OCI-LY3 (cell line): ENCODE data around the gene ITSN1.

Experiments used
- H2AFZ ChIP-seq: fragments of 200-600, 300-600 bp; shearing (Covaris generic); 2 replicates; pipeline ENCODE4 v1.6.0; 2014; ENCODE audit warnings: antibody characterized with exemption, low read depth, low read length
- H3K27ac ChIP-seq: fragments of 200-600, 300-600 bp; sonication (generic); 2 replicates; pipeline ENCODE4 v1.5.1; 2014; ENCODE audit warnings: mild to moderate bottlenecking, low read length, moderate library complexity, mixed read lengths
- H3K27me3 ChIP-seq: fragments of 200-600, 300-600 bp; sonication (generic); 2 replicates; pipeline ENCODE4 v1.6.1; 2014; ENCODE audit warnings: low read depth, low read length, mixed read lengths
- H3K36me3 ChIP-seq: fragments of 200-600, 300-600 bp; sonication (generic); replicated peaks from 2 replicates; pipeline ENCODE3; 2014; ENCODE audit warnings: low read depth, low read length, mixed read lengths
- H3K4me1 ChIP-seq: fragments of 300-600, 200-600 bp; sonication (generic); 2 replicates; pipeline ENCODE4 v1.6.1; 2014; ENCODE audit warnings: low read length, mixed read lengths
- H3K4me2 ChIP-seq: fragments of 200-600, 300-600 bp; sonication (generic); 2 replicates; pipeline ENCODE4 v1.6.1; 2014; ENCODE audit warnings: low read length, mixed read lengths
- H3K4me3 ChIP-seq: fragments of 300-600, 200-600 bp; sonication (generic); 2 replicates; pipeline ENCODE4 v1.5.1; 2014; ENCODE audit warnings: antibody characterized with exemption, mild to moderate bottlenecking, low read length, moderate library complexity
- H3K79me2 ChIP-seq: fragments of 300-600, 200-600 bp; shearing (Covaris generic); 2 replicates; pipeline ENCODE4 v1.6.1; 2014; ENCODE audit warnings: mild to moderate bottlenecking, low read length, mixed read lengths
- H3K9ac ChIP-seq: fragments of 300-600, 200-600 bp; shearing (Covaris generic); 2 replicates; pipeline ENCODE4 v1.6.0; 2014; ENCODE audit warnings: mild to moderate bottlenecking, low read length, moderate library complexity
- H3K9me3 ChIP-seq: fragments of 200-600, 300-600 bp; shearing (Covaris generic); 2 replicates; pipeline ENCODE4 v1.6.1; 2014; ENCODE audit warnings: low read length, mixed read lengths; ENCODE audit not compliant: insufficient read depth
- H4K20me1 ChIP-seq: fragments of 200-600, 300-600 bp; sonication (generic); 2 replicates; pipeline ENCODE4 v1.6.1; 2016; ENCODE audit warnings: low read length, mixed read lengths; ENCODE audit not compliant: insufficient read depth
- CTCF ChIP-seq: fragments of 200-600, 300-600 bp; sonication (generic); IDR thresholded peaks from 2 replicates; pipeline ENCODE4 v1.5.1; 2014; ENCODE audit warnings: antibody characterized with exemption, low read length, low read depth
- EZH2phosphoT487 ChIP-seq: fragments of 200-600 bp; shearing (Covaris generic); IDR thresholded peaks from 2 replicates; pipeline ENCODE4 v1.6.1; 2018; ENCODE audit warnings: antibody characterized with exemption, mixed run types, low read depth

Gene ITSN1

DNA sequence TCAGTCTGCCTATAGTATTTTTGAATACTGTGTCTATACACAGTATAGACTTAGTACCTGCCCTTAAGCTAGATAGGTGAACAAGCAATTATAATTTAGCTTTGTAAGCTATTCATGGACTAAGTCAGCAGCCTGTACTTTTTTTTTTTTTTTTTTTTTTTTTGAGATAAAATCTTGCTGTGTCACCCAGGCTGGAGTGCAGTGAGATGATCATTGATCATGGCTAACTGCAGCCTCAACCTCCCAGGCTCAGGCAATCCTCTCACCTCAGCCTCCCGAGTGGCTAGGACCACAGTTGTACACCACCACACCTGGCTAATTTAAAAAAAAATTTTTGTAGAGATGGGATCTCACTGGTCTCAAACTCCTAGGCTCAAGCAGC is 17.3 kb downstream of the ITSN1 start:
- TF ChIP-seq CTCF = no peak
- TF ChIP-seq EZH2phosphoT487 = no peak
- H3K36me3 ChIP-seq = no peaks in the 10 kb centered on the region
- no peaks in the 10 kb centered on the region for H4K20me1 ChIP-seq
- H3K9ac ChIP-seq = no peak overlapping the region
- H3K79me2 ChIP-seq = no peaks in the 10 kb centered on the region
- no peaks in the 10 kb centered on the region for H3K4me1 ChIP-seq
- no peaks in the 10 kb centered on the region for H3K9me3 ChIP-seq
- H3K27ac ChIP-seq = no peak overlapping the region
- H3K4me2 ChIP-seq = no peak overlapping the region
- no peaks in the 10 kb centered on the region for H3K27me3 ChIP-seq
- no peak overlapping the region for H2AFZ ChIP-seq
- H3K4me3 ChIP-seq = no peak overlapping the region

GRCh38 chr21:33660406-33660805 is 18.1 kb downstream of the ITSN1 start:
- H3K9me3 ChIP-seq = no peaks in the 10 kb centered on the region
- H3K27ac ChIP-seq = no peak overlapping the region
- no peaks in the 10 kb centered on the region for H3K79me2 ChIP-seq
- TF ChIP-seq EZH2phosphoT487 = no peak
- TF ChIP-seq CTCF = no peak
- H3K4me3 ChIP-seq = no peak overlapping the region
- no peaks in the 10 kb centered on the region for H3K36me3 ChIP-seq
- no peaks in the 10 kb centered on the region for H3K4me1 ChIP-seq
- no peak overlapping the region for H2AFZ ChIP-seq
- no peaks in the 10 kb centered on the region for H4K20me1 ChIP-seq
- no peaks in the 10 kb centered on the region for H3K27me3 ChIP-seq
- H3K4me2 ChIP-seq = no peak overlapping the region
- no peak overlapping the region for H3K9ac ChIP-seq

DNA sequence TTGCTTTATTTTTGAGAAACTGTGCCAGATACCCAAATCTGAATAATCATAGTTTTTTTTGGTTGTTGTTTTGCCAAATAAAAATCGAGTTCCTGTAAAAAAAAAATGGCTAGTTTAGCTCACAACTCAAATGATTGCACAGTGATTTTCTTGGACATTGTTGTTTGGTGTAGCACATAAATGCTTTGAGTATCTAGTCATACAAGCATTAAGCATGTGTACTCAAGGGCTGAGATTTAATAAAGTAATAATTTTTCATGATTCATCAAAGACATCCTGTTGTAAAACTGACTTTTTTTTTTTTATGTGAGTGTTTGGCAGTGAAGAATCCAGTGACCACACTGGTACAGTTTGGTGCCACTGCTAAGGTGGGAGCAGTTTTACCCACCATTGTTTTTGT is 18.8 kb downstream of the ITSN1 start:
- Histone ChIP-seq H3K79me2 (no peaks in the 10 kb centered on the region), H3K4me3 (no peak overlapping the region), H2AFZ (no peak overlapping the region), H3K36me3 (no peaks in the 10 kb centered on the region), H3K27me3 (no peaks in the 10 kb centered on the region), H3K4me2 (no peak overlapping the region), H3K4me1 (no peaks in the 10 kb centered on the region), H3K9ac (no peak overlapping the region), H3K9me3 (no peaks in the 10 kb centered on the region), H4K20me1 (no peaks in the 10 kb centered on the region), H3K27ac (no peak overlapping the region)
- TF ChIP-seq CTCF (no peak), EZH2phosphoT487 (no peak)

DNA sequence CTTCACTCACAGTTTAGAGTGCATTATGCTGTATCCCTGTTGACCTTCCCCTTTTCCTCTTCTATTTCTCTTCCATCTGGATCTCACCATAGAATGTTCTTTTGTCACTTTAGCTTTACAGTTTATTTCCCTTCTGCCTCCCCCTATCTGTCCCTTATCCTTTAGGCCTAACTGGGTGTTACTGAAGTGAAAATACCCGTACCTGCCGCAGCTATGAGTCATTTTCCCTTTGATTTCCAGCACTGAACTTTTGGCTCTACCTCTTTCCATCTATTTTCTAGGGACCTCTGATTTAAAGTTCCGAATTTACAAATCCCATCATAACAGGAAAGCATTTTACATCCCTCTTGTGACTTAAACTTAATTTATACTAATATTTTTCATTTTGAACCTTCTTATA is 19.7 kb downstream of the ITSN1 start:
- H3K27me3 ChIP-seq = no peaks in the 10 kb centered on the region
- no peaks in the 10 kb centered on the region for H4K20me1 ChIP-seq
- no peaks in the 10 kb centered on the region for H3K9me3 ChIP-seq
- H2AFZ ChIP-seq = no peak overlapping the region
- H3K27ac ChIP-seq = no peak overlapping the region
- no peak overlapping the region for H3K4me2 ChIP-seq
- H3K9ac ChIP-seq = no peak overlapping the region
- no peaks in the 10 kb centered on the region for H3K36me3 ChIP-seq
- H3K4me1 ChIP-seq = no peaks in the 10 kb centered on the region
- no peaks in the 10 kb centered on the region for H3K79me2 ChIP-seq
- TF ChIP-seq EZH2phosphoT487 (no peak), CTCF (no peak)
- H3K4me3 ChIP-seq = no peak overlapping the region
